Activated T-cell treated with anti-CD3 and anti-CD28 coated beads, Interleukin-2, amount 50 U/mL, for 72 hours (primary cell): Measurements from ENCODE around the gene LIPM. TPM values are rescaled to one million over a fixed set of nuclear protein-coding genes. Genes with fewer than 3 reads are reported as not detected.

ENCODE experiments used
- ATAC-seq, 2 donors: fragments of 150-1000 bp; cut with Tn5 transposase; replicated peaks in 1 of 2; 2 replicates each; pipeline ENCODE4 v1.10.0; 2021; ENCODE audit warnings: moderate library complexity in 2 of 2, mild to moderate bottlenecking in 1 of 2
- DNase-seq, 2 donors: peaks; one replicate each; pipeline ENCODE4 v3.0.0; 2021 to 2022; ENCODE audit warnings: mixed read lengths in 1 of 2
- H3K27ac Mint-ChIP-seq: one replicate; pipeline ENCODE4 v1.8.0; 2022; ENCODE audit warnings: mild to moderate bottlenecking, moderate library complexity, mixed read lengths
- H3K27me3 Mint-ChIP-seq: one replicate; pipeline ENCODE4 v1.8.0; 2022; ENCODE audit warnings: low read depth, mixed read lengths
- H3K36me3 Mint-ChIP-seq, 2 donors: one replicate each; pipeline ENCODE4 v1.8.0; 2022; ENCODE audit warnings: mixed read lengths in 2 of 2, mild to moderate bottlenecking in 1 of 2; ENCODE audit not compliant: insufficient read depth in 2 of 2
- H3K4me1 Mint-ChIP-seq: one replicate; pipeline ENCODE4 v1.8.0; 2022; ENCODE audit warnings: low read depth, mixed read lengths
- H3K4me3 Mint-ChIP-seq, 2 donors: one replicate each; pipeline ENCODE4 v1.8.0; 2022; ENCODE audit warnings: mild to moderate bottlenecking in 2 of 2, mixed read lengths in 2 of 2, moderate library complexity in 2 of 2
- H3K9me3 Mint-ChIP-seq, 2 donors: one replicate each; pipeline ENCODE4 v1.8.0; 2022; ENCODE audit warnings: mixed read lengths in 2 of 2
- total RNA-seq, 2 donors: library from RNA; stranded (reverse); gene quantifications; one replicate each; pipeline ENCODE4 v1.2.3, GENCODE V29; 2022

Gene LIPM
- total RNA-seq, 2 donors from 2014 or later, result not detected

- H3K27ac Mint-ChIP-seq, result no peak overlapping the region
- DNase-seq (no peak), ATAC-seq (no peak)
- H3K4me1 Mint-ChIP-seq, result peaks cover 36% of the 10 kb centered on the region
- H3K4me3 Mint-ChIP-seq, result no peak overlapping the region
- no peaks in the 10 kb centered on the region for H3K9me3 Mint-ChIP-seq
- H3K36me3 Mint-ChIP-seq, result no peaks in the 10 kb centered on the region
- H3K27me3 Mint-ChIP-seq, result peaks cover 14% of the 10 kb centered on the region
These were observed 50.8 kb downstream of the LIPM start for GRCh38 chr10:88853155-88853881.

GRCh38 chr10:88854684-88855083 is 52.2 kb downstream of the LIPM start:
- no peak overlapping the region for H3K4me3 Mint-ChIP-seq
- peaks cover 34% of the 10 kb centered on the region for H3K4me1 Mint-ChIP-seq
- no peaks in the 10 kb centered on the region for H3K9me3 Mint-ChIP-seq
- H3K27ac Mint-ChIP-seq, result no peak overlapping the region
- DNase-seq, result no peak
- H3K36me3 Mint-ChIP-seq, result no peaks in the 10 kb centered on the region
- no peak for ATAC-seq
- H3K27me3 Mint-ChIP-seq, result peaks cover 14% of the 10 kb centered on the region

GRCh38 chr10:88857831-88858230 is 55.3 kb downstream of the LIPM start:
- Mint-ChIP-seq H3K27ac (no peak overlapping the region), H3K4me1 (peaks cover 34% of the 10 kb centered on the region), H3K27me3 (peaks cover 5% of the 10 kb centered on the region), H3K36me3 (no peaks in the 10 kb centered on the region), H3K4me3 (no peak overlapping the region), H3K9me3 (no peaks in the 10 kb centered on the region)
- DNase-seq, result no peak
- ATAC-seq, result no peak

DNA sequence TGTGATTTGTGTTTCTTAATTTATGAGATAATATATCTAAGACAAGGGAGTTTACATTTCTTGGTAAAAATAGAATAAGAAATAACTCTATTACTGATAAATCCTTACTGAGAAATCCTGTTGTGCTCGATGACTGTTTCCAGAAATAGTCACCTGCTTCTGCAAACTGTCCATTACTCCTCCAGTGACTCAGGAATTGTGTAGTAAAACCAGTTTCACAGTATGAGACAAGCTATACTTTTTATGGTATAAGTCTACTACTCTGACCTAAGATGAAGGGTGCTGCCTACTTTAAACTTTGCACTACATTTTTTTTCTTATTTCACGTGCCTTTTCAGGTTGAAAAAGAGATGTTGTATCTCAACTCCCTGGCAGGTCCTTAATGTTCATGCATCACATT is 56.0 kb downstream of the LIPM start:
- Mint-ChIP-seq H3K36me3 (no peaks in the 10 kb centered on the region), H3K27ac (peak overlapping the region; percentile 7), H3K9me3 (no peaks in the 10 kb centered on the region), H3K27me3 (peaks cover 12% of the 10 kb centered on the region), H3K4me3 (no peak overlapping the region), H3K4me1 (peaks cover 34% of the 10 kb centered on the region)
- peak; percentile 87 to 94 for ATAC-seq
- DNase-seq, result no peak

GRCh38 chr10:88861036-88861435 is 58.5 kb downstream of the LIPM start:
- no peaks in the 10 kb centered on the region for H3K9me3 Mint-ChIP-seq
- peaks cover 27% of the 10 kb centered on the region for H3K27me3 Mint-ChIP-seq
- no peaks in the 10 kb centered on the region for H3K36me3 Mint-ChIP-seq

GRCh38 chr10:88865281-88865876 is 62.8 kb downstream of the LIPM start:
- Mint-ChIP-seq H3K4me3 (no peak overlapping the region), H3K27me3 (peaks cover 27% of the 10 kb centered on the region), H3K36me3 (no peaks in the 10 kb centered on the region), H3K4me1 (peaks cover 4% of the 10 kb centered on the region), H3K27ac (no peak overlapping the region), H3K9me3 (no peaks in the 10 kb centered on the region)
- DNase-seq, result no peak
- no peak for ATAC-seq

More at GRCh38 chr10:88861036-88861435, 58.5 kb downstream of the LIPM start:
- DNase-seq, result no peak
- Mint-ChIP-seq H3K4me1 (peaks cover 25% of the 10 kb centered on the region), H3K27ac (no peak overlapping the region), H3K4me3 (no peak overlapping the region)
- ATAC-seq, result no peak

DNA sequence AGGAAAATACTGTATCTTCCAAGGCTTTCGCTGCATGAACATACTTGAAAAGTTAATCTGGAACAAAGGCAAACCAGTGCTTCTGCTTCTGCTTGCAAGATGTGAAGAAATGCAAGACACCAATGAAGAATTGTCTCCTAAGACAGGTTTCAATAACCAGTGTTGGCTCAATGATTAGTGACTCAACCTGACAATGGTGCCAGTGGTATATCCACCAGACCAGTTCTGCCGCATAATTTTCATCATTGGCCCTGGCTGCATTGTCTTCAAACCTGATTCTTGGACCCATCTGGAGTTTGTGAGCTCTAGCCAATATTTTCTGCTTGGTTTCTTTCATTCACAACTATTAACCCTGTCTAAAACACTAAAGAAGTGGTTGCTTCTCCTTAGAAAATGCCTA is 63.9 kb downstream of the LIPM start:
- Mint-ChIP-seq H3K9me3 (no peaks in the 10 kb centered on the region), H3K27me3 (peaks cover 27% of the 10 kb centered on the region), H3K4me1 (no peaks in the 10 kb centered on the region), H3K27ac (no peak overlapping the region), H3K4me3 (no peak overlapping the region), H3K36me3 (no peaks in the 10 kb centered on the region)
- no peak for DNase-seq
- ATAC-seq, result no peak

- no peaks in the 10 kb centered on the region for H3K9me3 Mint-ChIP-seq
These were observed 67.6 kb downstream of the LIPM start for GRCh38 chr10:88870089-88870488.

More at GRCh38 chr10:88870089-88870488, 67.6 kb downstream of the LIPM start:
- ATAC-seq, result no peak
- Mint-ChIP-seq H3K27ac (no peak overlapping the region), H3K4me3 (no peak overlapping the region), H3K27me3 (peaks cover 5% of the 10 kb centered on the region), H3K4me1 (no peaks in the 10 kb centered on the region), H3K36me3 (no peaks in the 10 kb centered on the region)
- DNase-seq, result no peak

Other genes starting within 250 kb of the LIPM start
- gene RNLS, start 219.4 kb upstream of the LIPM start, total RNA-seq, result 1 to 10 TPM; 2.6 to 6.2 TPM
- gene LIPJ, start 216.0 kb upstream of the LIPM start, total RNA-seq, result not detected
- gene LIPF, start 138.3 kb upstream of the LIPM start, total RNA-seq, result not detected
- gene LIPK, start 96.5 kb upstream of the LIPM start, total RNA-seq, result not detected
- gene LIPN, start 42.7 kb upstream of the LIPM start, total RNA-seq, result not detected
- under 1 TPM; 0.24 to 0.65 TPM for gene ANKRD22, start 49.1 kb downstream of the LIPM start, total RNA-seq
- gene STAMBPL1, start 77.5 kb downstream of the LIPM start, total RNA-seq, result 10 to 100 TPM; 28.2 to 39.9 TPM
- gene ACTA2, start 150.0 kb downstream of the LIPM start, total RNA-seq, result 10 to 100 TPM; 60.7 to 76.9 TPM
- 100 to 1,000 TPM; 111 to 138 TPM for gene FAS, start 188.1 kb downstream of the LIPM start, total RNA-seq